ENCODE measurements around the gene HNRNPH2.

Gene HNRNPH2, protein sequence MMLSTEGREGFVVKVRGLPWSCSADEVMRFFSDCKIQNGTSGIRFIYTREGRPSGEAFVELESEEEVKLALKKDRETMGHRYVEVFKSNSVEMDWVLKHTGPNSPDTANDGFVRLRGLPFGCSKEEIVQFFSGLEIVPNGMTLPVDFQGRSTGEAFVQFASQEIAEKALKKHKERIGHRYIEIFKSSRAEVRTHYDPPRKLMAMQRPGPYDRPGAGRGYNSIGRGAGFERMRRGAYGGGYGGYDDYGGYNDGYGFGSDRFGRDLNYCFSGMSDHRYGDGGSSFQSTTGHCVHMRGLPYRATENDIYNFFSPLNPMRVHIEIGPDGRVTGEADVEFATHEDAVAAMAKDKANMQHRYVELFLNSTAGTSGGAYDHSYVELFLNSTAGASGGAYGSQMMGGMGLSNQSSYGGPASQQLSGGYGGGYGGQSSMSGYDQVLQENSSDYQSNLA

DNA sequence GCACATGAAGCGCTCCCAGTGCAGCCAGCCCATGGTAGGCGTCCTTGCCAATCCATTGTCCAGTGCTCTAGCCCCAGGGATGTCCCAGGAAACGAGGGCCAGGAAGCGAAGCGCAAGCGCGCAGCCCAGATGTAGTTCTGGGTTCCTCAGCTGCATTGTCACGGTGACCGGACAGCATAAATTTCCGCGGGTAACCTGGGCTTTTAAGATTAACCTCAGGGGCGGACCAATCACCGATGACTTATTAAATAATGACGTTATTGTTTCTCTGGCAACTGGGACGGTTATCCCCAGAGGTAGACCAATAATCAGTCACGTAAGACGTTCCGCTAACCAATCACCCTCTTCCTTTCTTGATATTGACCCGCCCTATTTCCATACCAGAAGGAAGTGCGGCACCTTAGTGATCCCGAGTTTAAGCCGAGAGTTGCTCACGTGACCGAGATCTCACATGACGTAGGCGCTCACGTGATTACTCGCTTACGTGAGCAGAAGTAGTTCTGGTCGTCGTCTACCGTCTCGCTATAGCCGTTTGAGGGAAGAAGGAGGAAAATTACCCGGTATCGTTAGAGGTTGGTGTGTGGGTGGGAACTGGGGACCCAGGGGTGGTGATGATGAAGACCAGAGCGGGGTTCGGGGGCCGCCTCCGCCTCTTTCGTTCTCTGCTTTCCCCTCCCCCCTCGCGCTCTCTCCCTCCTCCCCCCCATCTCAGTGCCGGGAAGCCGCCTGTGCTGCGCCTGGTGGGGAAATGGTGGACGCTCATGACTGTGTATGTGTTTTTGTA is at the start of gene HNRNPH2, which contains the start of gene GLA:
TSS of gene HNRNPH2 (plus strand) at position 475 of the 784 bp plus-strand sequence. CDS start 3,767 bp downstream, outside the sequence.
TSS of gene GLA (minus strand) at position 178 of the 784 bp plus-strand sequence. CDS start at position 156, 22 bp downstream.
- DNase-seq: peak; percentile 97 to 99

DNA sequence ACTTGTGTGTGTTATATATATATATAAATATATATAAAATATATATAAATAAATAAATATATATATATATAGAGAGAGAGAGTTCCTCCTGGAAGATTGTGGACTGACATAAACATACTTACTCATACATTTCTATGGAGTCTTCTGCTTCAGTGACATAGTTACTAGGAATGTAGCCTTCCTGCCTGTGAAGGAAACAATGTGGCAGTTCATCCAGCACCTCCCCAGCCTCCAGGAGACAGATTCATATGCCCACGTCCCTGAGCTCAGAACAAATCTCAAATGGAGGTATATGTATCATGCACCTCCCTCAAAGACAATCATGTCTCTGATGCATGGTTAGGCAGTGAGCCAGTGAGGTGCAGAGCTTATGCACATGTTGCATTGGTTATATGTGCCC is 48.1 kb upstream of the HNRNPH2 start:
- DNase-seq: no peak

DNA sequence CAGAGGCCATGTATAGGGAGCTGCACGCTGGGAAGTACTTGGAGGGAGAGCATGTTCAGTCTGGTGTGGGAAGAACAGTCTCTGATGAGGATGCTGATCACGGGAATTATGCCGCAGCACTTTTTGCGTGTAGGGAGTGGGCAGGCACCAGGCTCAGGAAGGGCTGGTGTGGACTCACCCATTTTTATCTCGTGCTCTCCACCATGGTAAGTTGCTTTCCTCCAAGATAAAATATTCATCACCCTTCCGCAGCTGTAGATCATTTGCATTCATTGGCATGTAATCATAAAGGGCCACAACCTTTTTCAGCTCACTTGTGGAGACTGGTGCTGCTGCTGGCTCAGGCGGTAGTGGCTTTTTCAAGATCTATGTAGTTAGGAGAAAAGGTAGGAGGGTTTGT is 47.6 kb upstream of the HNRNPH2 start:
- no peak for DNase-seq

DNA sequence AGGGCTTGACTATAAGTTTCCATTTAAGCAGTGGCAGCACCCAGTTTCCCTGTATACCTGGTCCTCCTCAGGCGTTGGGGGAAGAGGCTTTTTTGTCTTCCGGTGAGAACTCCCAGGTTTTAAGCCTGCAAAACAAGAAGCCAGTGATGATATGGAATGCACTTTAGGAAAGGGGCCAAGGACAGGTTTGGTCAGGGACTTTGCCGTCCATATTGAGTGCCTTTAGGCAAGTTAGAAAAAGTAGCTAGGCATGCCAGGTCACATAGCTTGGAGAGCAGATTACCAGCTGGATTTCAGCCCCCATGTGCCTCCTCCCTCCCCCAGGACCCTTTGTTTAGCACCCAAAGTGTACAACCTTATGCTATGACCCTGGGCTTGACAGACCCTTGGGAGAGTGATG is 45.9 kb upstream of the HNRNPH2 start:
- no peak for DNase-seq

DNA sequence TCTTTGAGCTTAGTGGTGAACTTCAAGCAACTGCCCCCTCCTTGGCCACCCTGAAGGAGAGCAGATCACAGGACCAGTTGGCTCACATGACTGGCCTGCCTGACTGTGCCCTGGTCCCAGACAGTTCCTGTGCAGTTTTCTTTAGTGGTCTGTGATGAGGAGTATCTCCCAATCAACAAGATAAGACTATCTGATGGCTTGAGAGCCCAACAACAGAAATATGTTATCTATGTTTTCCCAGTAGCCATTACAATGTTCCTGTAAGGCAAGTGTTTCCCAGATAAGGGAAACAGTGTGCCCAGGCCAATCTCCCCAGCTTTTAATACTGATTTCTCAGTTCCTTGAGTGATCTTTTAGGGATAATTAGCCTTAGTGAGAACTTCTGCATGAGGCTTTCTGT is 45.3 kb upstream of the HNRNPH2 start:
- DNase-seq: no peak

DNA sequence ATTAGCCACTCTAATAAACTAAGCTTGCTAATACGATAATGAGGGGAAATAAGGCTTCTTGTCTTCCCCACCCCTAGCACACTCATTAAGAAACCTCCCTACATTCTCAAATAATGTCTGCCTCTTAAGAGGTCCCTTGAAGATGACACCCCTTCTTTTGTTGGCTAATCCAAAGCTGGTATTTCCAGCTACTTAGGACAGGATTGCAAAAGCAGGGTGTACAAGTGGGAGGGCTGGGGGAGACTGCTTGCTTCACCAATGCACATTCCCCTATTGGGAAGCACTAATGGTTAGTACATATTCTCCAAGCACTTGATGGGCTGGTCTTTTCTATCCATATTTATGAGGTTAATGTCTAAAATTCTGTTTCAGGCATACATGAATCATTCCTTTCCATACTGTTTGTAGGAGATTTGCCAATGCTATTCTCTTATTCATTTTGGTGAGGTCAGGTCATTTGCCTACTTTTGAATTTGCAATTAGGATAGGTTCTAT is 42.7 kb upstream of the HNRNPH2 start:
- no peak for DNase-seq

DNA sequence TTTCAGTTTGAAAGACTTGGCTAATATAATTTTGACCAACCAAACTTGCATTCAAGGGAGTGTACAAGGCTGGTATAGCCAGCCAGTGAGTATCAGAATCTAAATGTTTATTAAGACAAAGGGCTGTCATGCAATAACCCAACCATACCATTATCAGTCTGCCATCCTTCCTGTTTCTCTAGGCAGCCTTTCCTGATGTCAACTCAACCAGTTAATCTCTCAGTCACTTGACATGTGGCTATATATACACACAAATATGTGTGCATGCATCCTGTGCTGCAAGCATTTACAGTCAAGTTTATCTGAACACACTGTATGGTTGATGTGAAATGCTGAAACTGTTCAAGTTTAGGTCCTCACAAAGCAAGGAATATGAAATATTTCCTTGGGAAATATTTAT is 39.2 kb upstream of the HNRNPH2 start:
- DNase-seq: no peak

DNA sequence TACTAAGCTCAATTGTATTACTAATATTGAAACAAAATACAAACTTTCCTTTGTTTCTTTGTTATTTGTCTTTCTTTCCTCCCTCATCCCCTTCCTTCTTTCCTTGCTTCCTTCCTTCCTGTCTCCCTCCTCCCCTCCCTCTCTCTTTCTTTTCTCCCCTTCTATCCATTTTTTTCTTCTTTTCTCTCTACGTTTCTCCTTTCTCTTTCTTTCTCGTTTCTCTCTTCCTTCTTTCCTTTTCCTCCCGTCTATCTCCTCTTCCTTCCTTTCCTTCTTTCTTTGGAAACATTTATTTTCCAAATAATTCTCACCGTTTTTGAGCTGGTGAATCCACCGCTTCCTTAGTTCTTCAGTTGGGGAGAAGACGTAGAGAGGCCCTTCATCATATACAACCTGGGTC is 38.3 kb upstream of the HNRNPH2 start:
- no peak for DNase-seq

DNA sequence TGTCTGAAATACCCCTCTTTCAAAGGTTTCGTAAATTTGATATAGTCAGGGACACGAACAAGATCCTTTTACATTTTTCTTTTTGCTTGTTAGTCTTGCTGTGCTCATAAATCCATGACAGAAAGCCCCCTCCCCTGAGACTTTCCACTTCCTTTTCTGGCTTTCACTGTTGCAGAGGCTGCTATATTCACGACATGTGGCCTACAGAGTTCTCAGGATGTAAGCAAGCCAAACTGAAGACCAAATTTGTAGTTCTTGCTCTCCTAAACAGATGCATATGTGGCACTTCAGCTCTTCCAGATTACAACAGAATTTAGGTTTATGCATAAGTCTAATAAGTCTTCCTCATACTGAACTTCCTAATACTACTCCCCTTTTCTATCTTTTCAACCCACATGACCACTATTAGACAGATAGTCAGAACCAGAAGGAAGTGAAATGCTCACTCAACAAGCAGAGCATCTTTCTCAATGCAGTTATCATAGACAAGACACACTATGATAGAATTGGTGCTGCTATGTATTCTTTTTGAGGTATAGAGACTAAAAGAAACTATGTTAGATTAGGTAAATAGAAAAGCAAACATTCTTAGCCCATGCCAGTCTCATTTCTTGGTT is 37.0 kb upstream of the HNRNPH2 start:
- no peak for DNase-seq

DNA sequence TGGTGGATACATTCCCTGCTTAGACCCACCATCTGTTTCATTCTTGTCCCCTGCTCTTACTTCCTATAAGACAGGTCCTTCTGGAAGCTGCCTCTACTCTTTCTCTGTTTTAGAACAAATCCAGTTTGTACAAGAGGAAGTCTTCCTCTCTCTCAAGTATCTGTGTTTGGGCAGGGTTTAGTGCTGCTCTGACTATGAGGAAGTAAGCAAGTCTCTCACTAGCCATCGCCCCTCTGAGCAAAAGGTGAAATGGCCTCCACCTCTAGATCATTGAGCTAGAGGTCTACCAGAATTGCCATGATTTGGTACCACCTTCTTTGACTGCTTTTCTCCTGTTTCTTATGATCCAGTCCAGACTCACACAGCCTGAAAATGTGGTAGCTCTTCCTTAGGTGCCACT is 30.5 kb upstream of the HNRNPH2 start:
- DNase-seq: no peak

DNA sequence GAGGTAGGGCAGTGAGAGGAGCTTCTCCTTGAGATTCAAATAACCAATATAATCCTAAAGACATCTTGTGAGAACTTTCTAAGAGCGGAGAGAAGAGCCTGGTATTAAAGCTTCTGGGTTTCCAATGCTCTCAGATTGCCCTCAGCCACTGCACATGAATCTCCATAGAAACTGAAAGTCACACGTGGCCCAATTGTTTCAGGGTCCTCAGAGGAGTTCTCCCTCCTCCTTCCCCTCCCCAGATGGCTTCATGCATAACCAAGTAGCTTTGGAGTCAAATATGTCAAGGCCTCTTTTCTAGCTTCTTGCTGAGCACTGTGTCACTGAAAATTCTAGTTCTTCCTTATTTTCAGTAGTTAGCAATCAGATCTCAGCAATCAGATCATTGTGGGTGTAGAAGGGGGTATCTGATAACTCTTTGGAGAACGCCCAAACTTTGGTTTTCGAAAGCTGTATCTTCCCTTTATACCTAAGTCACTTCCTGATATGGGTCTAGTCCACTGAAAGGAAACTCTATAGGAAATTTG is 24.3 kb upstream of the HNRNPH2 start:
- DNase-seq: peak in 1 of 2 experiments; percentile 31

DNA sequence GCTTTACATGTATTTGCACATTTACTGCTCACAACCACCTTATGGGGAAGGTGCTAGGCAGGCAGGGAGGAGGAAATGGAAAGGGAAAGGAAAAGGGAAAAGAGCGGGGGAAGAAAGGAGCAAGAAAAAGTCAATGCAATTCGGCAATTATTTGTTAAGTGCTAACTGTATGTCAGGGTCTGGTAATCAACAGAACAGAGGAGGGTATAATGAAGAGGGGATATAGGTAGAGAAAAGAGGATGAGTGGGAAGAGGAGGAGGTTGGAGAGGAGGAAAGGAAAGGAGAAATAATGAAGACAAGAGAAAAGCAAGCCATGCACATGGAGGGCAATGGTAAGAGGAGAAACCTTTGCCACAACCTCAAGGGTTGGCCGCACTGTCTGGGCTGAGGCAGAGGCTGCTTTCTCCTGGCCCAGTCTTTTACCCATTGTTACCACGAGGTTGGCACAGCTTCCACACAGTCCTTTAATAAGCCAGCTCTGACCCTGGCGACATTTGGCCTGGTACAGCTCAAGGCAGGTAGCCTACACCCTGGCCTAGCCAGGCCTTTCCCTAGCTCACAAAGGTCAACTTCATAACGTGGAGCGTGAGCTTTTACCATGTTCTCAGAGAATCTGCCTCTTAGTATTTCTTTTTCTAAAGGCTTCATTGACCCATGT is 22.9 kb upstream of the HNRNPH2 start:
- DNase-seq: no peak

DNA sequence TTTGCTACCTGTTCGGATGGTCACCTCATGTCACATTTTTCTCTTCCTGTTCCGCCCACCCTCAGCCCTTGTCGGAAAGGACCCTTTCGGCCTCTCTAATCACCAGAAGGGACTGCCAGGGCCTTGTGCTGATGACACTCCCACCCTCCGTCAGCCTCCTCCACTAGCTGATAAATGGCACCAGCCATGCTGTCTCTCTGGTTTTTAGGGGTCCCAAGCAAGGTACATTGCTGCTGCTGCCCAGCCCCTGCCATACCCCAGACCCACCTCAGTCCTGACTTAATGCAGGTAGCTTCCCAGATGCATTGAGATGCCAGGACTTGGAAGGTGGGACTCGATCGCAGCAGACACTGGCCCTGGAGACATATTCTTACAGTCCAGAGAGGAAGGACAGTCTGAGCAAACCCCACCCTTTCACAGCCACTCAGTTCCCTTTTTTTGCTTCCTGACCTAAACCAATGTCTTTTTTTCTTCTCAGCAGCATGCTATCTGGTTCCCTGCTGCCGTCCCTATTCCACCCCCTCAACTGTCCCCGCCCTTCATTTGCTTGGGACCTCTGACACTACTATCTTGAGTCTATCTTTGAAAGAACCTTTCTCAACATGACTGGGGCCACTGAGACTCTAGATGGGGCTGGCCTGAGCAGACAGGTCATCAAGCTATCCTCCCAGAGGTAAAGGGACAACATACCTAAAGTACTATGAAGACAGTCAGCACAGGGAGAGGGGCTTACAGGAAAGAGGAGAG is 22.1 kb upstream of the HNRNPH2 start, which contains the start of gene BTK:
TSS of gene BTK (minus strand) at position 397 of the 747 bp plus-strand sequence. CDS start 10,907 bp downstream, outside the sequence.
- no peak for DNase-seq

DNA sequence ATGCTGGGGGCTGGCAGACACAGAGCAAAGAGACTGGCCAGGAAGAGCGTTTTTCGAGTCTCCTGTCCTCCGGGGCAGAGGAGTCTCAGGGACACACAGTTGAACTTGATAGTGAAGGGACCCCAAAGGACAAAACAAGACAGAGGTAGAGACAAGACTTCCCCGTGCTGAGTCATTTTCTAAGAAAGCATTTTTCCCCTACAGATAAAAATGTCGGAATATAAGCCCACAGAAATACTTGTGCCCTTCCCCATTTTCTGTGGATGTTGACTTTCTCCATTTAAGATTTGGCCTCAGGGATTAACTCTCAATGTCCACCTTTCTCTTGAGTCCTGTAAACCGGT is 21.5 kb upstream of the HNRNPH2 start:
- no peak for DNase-seq

DNA sequence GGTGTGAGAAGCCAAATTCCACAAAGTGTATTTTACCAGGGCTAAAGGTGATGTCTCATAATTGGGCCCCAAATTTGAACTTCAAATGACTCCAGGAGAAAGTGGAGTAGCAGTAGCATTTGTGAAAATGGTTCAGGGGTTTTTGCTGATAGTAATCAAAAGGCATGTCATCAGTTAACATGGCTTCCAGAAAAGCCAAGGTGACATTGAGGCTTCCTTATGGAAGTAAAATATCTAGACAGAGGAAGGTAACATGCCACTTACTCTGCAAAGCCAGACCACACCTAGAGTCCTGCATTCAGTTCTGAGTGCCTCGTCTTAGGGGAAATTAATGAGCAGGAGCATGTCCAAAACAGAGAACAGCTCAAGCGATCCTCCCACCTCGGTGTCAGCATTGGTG is 19.4 kb upstream of the HNRNPH2 start:
- no peak for DNase-seq

DNA sequence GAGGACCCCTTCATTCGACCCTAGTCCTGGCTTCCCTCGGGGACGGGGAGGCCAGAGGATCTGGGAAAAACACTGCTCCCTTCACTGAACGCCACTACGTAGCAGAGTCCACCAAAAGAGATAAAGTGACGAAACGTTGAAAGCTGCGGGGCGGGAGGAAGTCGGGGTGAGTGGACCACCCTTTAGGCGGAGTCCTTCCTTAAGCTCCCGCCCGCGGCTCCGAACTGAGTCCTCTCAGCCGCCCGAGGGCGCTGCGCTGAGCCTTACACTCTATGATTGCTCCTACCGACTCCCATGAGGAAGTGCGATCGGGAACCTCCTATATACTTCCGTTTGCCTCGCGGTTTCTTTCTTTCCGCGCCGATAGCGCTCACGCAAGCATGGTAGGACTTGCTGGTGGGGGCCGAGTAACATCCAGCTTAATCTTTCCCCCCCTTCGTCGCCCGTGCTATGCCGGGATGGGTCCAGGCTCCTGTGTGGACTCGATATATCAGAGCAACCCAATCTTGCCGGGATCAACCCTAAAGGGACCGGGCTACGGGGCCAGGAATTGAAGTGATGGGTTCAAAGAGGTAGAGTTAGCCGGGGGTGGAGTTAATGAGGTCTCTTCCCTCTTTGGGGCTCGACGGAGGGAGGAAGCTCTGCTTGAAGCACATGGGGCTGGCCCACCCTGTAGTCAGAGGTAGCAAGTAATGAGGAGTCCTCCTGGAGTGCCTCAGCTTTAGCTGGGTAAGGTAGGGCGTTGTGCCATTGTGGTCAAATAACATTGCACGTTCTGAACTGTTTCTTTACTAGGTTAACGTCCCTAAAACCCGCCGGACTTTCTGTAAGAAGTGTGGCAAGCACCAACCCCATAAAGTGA is 17.1 kb upstream of the HNRNPH2 start, which contains the start of gene RPL36A:
TSS of gene RPL36A (plus strand) at position 348 of the 862 bp plus-strand sequence. CDS start at position 381, 33 bp downstream.
- DNase-seq: peak; percentile 93 to 97

DNA sequence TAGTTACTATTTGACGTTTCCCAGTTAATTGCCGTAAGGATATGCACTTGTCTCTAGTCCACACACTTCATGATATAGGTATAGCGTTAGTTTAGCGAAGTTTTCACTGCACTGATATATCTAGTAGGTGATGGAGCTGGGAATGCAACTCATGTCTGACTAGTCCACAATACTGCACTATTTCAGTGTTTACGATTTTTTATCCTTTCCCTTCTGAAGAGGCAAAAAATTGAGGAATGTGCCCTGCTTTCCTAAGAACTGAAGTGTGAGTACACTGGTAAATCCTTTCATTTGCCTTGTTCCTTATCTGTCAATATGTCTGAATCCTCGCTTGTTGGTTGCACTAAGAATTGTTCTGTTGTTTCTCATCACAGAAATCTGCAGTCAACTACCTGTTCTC is 16.2 kb upstream of the HNRNPH2 start:
- no peak for DNase-seq

DNA sequence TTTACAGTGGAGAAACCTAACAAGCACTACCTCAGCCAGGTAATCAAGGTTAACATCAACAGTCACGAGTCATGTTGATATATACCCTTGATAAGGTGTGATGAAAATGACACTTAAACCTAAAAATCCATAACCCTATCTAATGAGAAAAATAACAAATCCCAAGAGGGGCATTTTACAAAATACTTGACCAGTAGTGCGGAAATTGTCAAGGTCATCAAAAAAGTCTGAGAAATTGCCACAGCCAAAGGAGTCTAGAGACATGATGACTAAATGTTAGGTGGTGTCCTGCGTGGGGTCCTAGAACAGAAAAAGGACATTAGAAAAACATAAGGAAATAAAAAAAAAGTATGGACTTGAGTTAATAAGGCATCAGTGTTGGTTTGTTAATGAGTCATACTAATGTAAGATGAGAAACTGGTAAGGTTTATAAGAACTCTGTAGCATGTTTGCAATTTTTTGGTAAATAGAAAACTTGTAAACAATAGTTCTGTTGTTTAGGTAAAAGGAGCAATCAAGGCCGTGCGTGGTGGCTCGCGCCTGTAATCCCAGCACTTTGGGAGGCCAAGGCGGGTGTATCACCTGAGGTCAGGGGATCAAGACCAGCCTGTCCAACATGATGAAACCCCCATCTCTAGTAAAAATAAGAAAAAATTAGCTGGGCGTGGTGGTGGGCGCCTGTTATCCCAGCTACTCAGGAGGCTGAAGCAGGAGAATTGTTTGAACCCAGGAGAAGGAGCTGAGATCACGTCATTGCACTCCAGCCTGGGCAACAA is 14.3 kb upstream of the HNRNPH2 start:
- DNase-seq: no peak

DNA sequence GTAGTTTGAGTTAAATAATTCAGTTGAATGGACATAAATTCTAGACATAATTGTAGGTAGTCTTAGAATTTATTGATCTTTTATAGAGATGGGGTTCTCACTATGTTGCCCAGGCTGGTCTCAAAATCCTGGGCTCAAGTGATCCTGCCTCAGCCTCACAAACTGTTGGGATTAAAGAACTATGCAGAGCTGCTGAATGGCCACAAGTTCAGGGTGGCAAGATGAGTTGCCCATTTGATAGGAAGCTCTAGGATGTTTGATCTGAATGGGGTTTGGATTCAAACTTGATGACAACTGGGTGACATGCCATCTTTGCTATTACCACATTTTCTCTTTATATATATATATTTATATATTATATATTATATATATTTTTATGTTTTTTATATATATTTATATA is 13.7 kb upstream of the HNRNPH2 start:
- no peak for DNase-seq

DNA sequence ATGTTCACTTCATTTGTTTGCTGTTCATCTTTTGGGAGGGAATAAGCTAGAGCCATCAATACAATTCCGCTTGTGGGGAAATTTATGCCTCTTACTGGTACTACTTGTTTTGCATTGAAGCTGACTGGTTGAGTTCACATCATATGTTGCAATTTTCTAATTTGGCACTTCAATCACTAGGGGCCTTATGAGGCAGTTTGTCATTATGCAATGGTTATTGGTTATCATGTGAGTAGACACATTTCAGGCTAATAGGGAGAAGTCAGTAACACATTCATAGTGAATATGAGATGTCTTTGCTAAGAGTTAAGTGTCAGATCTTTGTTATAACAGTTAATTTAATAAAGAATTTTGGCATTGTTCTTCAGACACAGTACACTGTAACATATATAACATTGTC is 12.2 kb upstream of the HNRNPH2 start:
- no peak for DNase-seq

Measured in NCI-H524 (cell line).